HG03432 (cell line): ENCODE results near the gene TRAPPC8.
"Not testable (repeated sequence)": the region's sequence is repeated elsewhere in the genome, so short reads cannot be mapped to it uniquely, and the experiment has no call there.

Source experiments
- ATAC-seq: cut with Tn5 transposase; IDR thresholded peaks from one replicate; pipeline ENCODE4 v1.9.1; 2021; ENCODE audit warnings: mild to moderate bottlenecking, moderate library complexity; ENCODE audit not compliant: unreplicated experiment

TRAPPC8 gene, protein sequence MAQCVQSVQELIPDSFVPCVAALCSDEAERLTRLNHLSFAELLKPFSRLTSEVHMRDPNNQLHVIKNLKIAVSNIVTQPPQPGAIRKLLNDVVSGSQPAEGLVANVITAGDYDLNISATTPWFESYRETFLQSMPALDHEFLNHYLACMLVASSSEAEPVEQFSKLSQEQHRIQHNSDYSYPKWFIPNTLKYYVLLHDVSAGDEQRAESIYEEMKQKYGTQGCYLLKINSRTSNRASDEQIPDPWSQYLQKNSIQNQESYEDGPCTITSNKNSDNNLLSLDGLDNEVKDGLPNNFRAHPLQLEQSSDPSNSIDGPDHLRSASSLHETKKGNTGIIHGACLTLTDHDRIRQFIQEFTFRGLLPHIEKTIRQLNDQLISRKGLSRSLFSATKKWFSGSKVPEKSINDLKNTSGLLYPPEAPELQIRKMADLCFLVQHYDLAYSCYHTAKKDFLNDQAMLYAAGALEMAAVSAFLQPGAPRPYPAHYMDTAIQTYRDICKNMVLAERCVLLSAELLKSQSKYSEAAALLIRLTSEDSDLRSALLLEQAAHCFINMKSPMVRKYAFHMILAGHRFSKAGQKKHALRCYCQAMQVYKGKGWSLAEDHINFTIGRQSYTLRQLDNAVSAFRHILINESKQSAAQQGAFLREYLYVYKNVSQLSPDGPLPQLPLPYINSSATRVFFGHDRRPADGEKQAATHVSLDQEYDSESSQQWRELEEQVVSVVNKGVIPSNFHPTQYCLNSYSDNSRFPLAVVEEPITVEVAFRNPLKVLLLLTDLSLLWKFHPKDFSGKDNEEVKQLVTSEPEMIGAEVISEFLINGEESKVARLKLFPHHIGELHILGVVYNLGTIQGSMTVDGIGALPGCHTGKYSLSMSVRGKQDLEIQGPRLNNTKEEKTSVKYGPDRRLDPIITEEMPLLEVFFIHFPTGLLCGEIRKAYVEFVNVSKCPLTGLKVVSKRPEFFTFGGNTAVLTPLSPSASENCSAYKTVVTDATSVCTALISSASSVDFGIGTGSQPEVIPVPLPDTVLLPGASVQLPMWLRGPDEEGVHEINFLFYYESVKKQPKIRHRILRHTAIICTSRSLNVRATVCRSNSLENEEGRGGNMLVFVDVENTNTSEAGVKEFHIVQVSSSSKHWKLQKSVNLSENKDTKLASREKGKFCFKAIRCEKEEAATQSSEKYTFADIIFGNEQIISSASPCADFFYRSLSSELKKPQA (N-terminal part only)

DNA sequence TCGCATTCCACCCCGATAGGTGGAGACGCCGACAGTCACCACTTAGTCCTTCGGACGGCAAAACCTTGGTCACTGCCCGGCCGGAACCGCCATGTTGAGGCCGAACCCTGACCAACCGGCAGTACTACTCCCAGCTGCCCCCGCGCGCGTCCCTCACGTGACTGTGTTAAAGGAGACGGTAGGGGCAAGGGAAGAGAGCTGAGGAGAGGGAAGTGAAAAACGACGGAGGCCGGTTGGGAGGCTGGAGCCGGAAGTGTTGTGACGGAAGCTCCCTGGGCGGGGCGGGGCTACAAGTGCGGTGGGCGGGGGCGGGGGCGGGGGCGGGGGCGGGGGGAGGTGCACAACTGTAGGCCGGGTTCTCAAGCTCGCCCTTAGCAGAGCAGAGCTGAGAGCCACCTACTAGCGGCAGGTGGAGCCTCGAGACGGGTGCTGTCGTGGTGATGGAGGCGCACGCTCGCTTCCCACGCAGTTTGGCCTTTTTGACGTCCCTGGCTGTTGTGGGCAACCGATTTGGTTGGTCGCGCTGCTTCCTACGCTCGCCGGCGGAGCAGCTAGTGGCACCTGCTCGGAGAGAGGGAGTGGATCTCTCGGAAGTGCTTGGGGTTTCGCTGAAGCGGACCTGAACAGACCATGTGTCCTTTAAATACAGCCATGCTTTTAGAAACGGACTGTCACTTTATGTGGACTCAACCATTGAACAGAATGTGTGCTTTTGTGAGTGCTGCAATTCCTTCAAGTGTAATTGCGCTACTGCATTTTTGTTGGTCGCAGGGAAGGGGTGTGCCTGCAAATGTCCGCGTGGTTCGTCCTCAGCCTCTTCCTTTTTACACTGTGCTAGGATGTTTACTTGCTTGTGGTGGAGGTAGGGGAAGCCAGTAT lies at the start of gene TRAPPC8:
TRAPPC8 (minus strand) TSS at position 130 of the 879 bp plus-strand sequence. CDS start 364 bp downstream, outside the sequence.
- ATAC-seq = peak; percentile 87

DNA sequence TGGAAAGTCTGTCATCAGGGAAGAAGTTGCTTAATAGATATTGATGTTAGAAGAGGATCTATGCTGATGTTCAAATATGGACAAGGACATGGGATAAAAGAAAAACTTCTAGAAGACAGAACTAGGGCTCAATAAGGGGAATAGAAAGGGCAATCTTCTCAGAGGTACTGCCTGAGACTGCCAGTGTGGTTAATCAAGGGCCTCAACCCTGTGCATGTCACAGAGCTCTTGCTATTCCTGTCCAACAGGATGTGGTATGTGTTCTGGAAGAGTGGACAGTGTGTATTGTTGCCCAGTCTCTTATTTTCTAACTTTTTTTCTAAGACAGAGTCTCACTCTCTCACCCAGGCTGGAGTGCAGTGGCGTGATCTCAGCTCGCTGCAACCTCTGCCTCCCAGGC lies 47.9 kb upstream of the TRAPPC8 start:
- peak; percentile 100 for ATAC-seq

DNA sequence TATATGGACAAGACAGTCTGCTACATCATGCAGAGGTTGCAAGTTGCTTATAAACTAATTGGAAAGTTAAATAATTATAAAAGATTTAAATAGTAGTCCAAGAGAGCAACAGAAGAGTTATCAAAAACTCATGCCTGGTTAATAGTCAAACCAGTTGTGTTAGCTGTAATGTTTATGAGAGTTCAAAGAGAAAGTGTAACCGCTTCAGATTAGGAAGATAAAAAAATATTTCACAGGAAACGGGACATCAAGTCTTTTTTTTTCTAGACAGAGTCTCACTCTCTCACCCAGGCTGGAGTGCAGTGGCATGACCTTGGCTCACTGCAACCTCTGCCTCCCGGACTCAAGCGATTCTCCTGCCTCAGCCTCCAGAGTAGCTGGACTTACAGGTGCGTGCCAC lies 41.0 kb upstream of the TRAPPC8 start:
- ATAC-seq = no peak

DNA sequence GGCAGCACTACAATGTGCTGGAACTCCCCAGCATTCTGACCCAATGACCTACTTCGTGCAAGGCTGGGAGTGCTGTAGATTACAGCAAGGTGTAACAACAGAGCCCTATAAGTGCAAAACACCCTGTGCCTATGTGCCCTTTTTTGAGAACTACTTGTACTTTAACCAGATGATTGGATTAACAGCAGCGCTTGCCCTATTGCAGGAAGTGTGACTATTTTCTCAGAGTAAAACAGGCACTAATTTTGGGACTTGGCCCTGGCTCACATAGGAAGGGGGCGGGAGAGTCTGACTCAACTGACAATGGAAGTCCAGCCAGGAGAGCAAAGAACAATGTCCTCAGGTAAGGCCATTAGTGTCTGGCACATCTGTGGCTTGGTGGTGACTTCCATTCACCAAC lies 40.1 kb upstream of the TRAPPC8 start:
- no peak for ATAC-seq

DNA sequence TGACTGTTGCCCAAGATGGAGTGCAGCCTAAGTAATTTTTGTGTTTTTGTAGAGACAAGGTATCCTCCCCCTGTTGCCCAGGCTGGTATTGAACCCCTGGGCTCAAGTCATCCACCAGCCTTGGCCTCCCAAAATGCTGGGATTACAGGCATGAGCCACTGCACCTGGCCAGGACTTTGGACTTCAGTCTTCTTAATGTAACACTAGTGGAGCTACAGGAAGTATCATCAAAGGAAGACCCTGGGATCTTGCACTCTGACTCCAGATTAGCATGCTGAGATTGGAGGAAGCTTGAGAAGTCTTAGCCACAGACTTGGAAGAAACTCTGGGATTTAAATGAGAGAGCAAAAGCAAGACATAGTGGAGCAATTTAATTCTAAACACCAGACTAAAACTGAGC lies 37.9 kb upstream of the TRAPPC8 start:
- no peak for ATAC-seq

DNA sequence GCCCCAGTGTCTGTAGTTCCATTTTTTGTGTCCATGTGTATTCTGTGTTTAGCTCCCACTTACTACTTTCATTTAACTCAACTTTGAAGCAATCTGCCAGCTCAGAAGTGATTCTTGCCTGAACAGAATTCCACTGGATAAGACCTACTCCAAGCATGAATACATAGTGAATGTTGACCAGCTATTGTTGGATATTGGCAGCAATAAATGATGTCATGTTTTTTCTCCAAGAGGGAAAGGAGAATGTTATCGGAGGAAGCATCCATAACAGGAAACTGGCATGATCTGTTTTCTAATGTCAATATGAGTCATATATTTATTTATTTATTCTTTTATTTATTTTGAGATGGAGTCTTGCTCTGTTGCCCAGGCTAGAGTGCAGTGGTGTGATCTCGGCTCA lies 36.8 kb upstream of the TRAPPC8 start:
- ATAC-seq = no peak

DNA sequence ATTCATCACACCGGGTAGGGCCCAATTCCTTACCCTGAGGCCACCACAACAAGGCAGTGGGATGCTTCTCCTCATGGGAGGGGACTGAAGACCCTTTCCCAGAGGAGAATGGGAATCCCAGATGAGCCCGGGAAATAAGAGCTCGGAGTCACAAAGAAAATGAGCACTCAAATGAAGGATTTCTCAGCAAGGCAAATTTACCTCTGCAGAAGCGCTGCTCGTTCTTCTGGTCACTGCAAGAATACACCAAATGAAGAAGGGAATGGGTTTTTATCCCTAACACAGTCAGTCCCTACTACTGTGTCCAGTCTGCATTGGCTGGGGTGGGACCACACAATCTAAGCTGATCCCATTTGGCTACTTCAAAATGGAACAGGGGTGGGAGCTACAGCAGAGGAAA lies 35.7 kb upstream of the TRAPPC8 start:
- no peak for ATAC-seq

DNA sequence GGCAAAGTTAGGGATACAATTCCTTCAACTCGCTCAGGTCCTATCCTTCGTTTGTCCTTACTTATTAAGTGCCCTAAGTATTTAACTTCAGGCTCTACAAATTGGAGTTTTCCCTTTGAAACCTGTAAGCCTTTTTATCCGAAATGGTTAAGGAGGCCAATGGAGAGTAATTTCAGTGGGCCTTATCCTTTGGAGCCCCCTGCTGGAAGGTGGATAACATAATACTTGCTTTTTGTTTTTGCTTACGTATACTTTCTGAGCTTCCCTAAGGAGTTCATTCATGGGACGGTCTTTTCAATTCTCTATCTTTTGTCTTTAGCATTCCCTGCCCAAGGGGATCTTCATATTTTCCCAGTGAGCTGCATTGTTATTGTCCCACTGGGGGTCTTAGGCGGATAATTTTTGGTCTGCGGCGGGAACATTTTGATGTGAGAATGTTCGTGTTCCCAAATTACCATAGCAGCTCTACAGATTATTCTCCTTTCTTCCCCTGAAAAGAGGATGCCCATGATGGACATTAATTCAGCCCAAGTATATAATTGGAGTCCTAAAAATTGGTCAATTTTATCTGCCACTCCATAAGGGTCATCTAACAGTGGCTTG lies 34.4 kb upstream of the TRAPPC8 start:
- ATAC-seq = no peak

DNA sequence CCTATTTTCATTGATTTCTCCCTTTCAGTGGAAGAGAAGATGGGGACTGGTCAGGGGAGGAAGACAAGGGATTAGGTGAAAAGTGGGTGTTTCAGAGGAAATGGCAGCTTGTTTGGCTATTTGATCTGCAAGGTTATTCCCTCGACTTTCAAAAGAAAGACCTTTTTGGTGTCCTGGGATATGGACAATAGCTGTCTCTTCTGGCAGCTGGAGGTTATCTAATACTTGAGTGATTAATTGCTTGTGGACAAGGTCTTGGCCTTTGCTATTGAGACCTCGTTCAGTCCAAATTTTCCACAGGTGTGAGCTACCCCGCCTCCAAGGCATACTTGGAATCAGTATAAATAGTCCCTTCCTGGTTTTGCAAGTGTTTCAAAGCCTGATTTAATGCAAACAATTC lies 33.3 kb upstream of the TRAPPC8 start:
- ATAC-seq = no peak

DNA sequence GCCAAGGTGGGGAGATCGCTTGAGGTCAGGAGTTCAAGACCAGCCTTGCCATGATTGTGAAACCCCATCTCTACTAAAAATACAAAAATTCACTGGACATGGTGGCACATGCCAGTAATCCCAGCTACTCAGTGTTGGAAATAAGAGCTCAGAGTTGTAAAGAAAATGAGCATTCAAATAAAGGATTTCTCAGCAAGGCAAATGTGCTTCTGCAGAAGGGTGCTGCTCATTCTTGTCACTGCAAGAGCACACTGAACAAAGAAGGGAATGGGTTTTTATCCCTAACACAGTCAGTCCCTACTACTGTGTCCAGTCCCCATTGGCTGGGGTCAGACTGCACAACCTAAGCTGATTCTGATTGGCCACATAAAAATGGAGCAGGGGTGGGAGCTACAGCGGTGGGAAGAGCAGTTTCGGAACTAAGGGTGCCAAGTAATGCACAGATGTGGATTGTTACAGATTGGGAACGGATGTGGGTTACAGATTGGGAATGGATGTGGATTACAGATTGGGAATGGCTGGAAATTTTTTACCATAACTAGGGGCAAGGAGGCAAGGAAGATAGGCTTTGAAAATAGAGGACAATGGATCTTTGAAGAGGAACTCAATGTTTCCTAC lies 31.1 kb upstream of the TRAPPC8 start:
- ATAC-seq = no peak

DNA sequence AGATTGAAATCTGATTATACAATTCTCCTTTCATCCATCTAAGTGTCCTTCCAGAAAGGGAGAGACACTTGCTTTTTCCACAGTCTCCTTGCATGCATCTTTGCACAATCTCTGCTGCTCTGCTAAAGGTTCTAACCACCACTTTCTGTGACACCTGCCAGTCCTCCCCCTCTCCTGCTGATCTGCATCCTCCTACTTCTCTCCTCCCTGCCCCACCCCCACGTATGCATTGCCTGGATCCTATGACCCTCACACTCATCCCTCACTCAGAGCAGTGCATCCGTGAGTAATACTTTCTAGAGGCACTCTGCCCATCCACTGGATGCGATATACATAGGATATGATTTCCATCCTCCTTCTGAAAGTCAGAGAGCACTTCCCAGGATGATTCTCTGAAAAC lies 27.7 kb upstream of the TRAPPC8 start:
- no peak for ATAC-seq

DNA sequence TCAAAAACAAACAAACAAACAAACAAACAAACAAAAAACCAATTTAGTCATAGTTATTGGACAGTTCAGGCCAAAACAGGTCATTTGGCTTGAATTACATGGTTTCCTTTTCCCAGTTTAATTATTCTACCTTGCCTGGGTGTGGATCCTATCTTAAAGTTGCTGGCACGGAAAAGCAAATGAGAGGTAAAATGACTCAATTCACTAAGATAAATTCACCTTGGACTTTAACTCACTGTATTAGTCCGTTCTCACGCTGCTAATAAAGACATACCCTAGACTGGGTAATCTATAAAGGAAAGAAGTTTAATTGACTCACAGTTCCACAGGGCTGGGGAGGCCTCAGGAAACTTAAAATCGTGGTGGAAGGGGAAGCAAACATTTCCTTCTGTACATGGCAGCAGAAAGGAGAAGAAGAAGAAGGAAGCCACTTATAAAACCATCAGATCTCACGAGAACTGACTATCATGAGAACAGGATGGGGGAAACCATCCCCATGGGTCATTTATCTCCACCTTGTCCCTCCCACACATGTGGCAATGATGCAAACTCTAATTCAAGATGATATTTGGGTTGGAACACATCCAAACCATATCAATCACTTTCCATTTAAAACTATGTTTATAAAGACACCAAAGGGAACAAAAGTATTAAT lies 22.5 kb upstream of the TRAPPC8 start:
- ATAC-seq = no peak

DNA sequence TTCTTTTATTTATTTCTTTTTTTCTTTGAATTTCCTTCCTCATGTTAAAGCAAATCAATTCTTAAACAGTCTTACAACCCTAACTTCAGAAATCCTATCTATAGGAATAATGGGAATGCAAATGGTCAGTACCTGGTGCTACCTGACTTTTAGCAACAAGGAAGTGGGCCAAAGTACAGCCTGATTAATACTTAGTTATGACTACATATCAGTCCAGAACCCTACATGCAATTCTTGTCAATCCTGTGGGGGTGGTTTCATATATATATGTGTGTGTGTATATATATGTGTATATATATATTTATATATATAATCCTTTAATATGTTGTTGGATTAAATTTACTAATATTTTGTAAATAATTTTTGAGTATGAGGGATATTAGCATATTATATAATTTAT lies 14.8 kb upstream of the TRAPPC8 start:
- ATAC-seq = no peak

DNA sequence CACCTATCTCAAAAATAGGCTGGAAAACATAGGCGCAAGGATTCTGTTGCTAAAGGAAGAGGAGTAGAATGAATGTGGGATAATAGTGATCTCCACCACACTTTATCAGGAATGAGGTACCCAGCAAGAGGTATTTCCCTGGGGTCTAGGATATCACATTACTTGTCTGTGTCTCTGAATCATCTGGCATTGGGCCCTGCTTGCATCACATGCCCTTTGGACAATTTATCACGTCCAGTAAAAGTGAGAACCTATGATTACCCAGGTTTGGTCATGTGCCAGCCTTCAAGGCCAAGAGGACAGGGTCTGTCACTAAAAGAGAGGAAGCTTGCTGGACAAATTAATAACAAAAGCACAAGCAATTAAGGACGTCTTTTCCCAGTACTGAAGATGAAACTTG lies 11.4 kb upstream of the TRAPPC8 start:
- no peak for ATAC-seq

DNA sequence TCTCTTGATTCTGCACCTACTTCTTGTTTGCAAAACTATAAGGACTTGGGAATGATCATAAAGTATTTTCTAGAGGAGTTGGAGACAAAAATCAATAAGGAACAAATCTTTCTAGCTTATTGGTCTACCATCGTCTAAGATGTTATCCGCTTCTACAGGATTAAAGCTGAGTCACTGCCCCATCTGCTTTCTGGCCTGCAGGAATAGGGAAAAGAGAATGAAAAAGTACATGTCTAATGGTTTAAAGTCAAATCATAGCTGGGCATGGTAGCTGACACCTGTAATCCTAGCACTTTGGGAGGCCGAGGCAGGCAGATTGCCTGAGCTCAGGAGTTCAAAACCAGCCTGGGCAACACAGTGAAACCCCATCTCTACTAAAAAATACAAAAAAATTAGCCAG lies 10.8 kb upstream of the TRAPPC8 start:
- ATAC-seq = not testable (repeated sequence)

DNA sequence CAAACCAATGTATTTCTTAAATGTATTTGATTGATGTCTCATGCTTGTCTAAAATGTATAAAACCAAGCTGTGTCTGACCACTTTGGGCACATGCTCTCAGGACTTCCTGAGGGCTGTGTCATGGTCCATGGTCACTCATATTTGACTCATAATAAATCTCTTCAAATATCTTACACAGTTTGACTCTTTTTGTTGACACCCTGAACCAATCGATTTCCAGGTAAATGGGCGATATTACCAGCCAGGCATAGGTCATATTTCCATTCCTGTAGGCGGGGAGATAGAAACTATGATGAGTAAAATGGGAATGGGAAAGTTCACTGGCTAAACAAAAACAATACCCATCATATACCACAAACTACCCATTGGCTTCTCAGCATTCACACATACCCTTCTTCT lies 9.3 kb upstream of the TRAPPC8 start:
- no peak for ATAC-seq

DNA sequence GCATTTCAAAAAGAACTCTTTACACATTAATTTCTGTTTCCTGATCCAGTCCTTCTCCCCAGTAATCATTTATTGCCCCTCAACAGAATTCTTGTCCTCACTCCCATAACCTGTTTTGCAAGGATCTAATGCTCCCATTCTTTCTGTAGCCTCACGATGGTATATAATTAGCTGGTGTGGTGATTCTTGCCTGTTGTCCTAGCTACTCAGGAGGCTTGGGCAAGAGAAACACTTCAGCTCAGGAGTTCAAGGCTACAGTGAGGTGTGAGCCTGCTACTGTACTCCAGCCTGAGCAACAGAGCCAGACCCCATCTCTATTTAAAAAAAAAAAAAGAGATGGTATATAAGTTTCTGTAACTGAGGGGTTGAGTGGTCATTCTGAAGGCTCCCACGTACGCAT lies 7.7 kb upstream of the TRAPPC8 start:
- ATAC-seq = no peak

DNA sequence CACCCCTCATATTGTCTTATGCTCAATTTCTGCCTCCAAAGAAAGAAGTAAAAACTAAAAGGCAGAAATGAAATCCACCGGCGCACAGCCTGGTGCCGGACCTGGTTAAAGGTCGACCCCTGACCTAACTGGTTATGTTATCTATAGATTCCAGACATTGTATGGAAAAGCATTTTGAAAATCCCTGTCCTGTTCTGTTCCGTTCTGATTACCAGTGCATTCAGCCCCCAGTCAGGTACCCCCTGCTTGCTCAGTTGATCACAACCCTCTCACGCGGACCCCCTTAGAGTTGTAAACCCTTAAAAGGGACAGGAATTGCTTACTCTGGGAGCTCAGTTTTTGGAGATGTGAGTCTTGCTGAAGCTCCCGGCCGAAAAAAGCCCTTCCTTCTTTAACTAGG lies 5.4 kb upstream of the TRAPPC8 start:
- ATAC-seq = not testable (repeated sequence)
